HAP-1 (cell line): Measurements from ENCODE around the gene SNAP47.

ENCODE experiments used
- DNase-seq, 2 experiments: peaks; one replicate each; pipeline ENCODE4 v3.0.0-alpha.2; 2016 to 2020; ENCODE audit warnings: low spot score in 2 of 2
- H3K27me3 ChIP-seq: fragments of 250-450 bp; sonication (Bioruptor Pico); 2 replicates; pipeline ENCODE4 v1.5.1; 2020; ENCODE audit warnings: low read depth, mild to moderate bottlenecking, moderate library complexity
- H3K36me3 ChIP-seq: fragments of 250-450 bp; sonication (Bioruptor Pico); replicated peaks from 2 replicates; pipeline ENCODE4 v1.5.1; 2020; ENCODE audit warnings: mild to moderate bottlenecking
- H3K4me1 ChIP-seq: fragments of 250-450 bp; sonication (Bioruptor Pico); 2 replicates; pipeline ENCODE4 v1.5.1; 2020; ENCODE audit warnings: mild to moderate bottlenecking
- H3K4me3 ChIP-seq: fragments of 250-450 bp; sonication (Bioruptor Pico); 2 replicates; pipeline ENCODE4 v1.5.1; 2020; ENCODE audit warnings: mild to moderate bottlenecking, moderate library complexity
- H3K9me3 ChIP-seq: fragments of 250-450 bp; sonication (Bioruptor Pico); 2 replicates; pipeline ENCODE4 v1.5.1; 2020; ENCODE audit warnings: mild to moderate bottlenecking, moderate library complexity
- in situ Hi-C: fragments of 300-500 bp; cut with MboI; formaldehyde crosslinking; loops from 3 replicates; pipeline ENCODE4 v1.14.3; 2020; ENCODE audit warnings: low sequenced_read_pairs, inconsistent platforms, mixed read lengths

The SNAP47 gene

GRCh38 chr1:227762231-227762911 is 27.1 kb downstream of the SNAP47 start:
- H3K9me3 ChIP-seq, result no peaks in the 10 kb centered on the region
- peak; percentile 60 to 91 for DNase-seq
- H3K4me1 ChIP-seq, result 0 out of 2 replicates have a peak, but pooled peaks cover 2% of the 10 kb centered on the region
- no peaks in the 10 kb centered on the region for H3K27me3 ChIP-seq
- peaks cover 27% of the 10 kb centered on the region for H3K36me3 ChIP-seq
- H3K4me3 ChIP-seq, result no peak overlapping the region
- in situ Hi-C loops, result loop anchor here (5.0 kb wide), 1 partner anchor 175 kb away; no protein-coding TSS in a partner anchor

- in situ Hi-C loops, result loop anchor here (5.0 kb wide), 1 partner anchor 174 kb away; no protein-coding TSS in a partner anchor
Measured at GRCh38 chr1:227763246-227764018, 28.2 kb downstream of the SNAP47 start.

GRCh38 chr1:227764019-227764391 is 28.8 kb downstream of the SNAP47 start:
- Histone ChIP-seq H3K9me3 (no peaks in the 10 kb centered on the region), H3K4me1 (0 out of 2 replicates have a peak, but pooled peaks cover 2% of the 10 kb centered on the region), H3K36me3 (peaks cover 35% of the 10 kb centered on the region), H3K27me3 (no peaks in the 10 kb centered on the region), H3K4me3 (no peak overlapping the region)
- in situ Hi-C loops, result loop anchor here (5.0 kb wide), 1 partner anchor 173 kb away; no protein-coding TSS in a partner anchor
- DNase-seq, result no peak

More at GRCh38 chr1:227763246-227764018, 28.2 kb downstream of the SNAP47 start:
- H3K27me3 ChIP-seq, result no peaks in the 10 kb centered on the region
- no peak overlapping the region for H3K4me3 ChIP-seq
- H3K36me3 ChIP-seq, result peaks cover 38% of the 10 kb centered on the region
- 0 out of 2 replicates have a peak, but pooled peaks cover 2% of the 10 kb centered on the region for H3K4me1 ChIP-seq
- H3K9me3 ChIP-seq, result no peaks in the 10 kb centered on the region
- no peak for DNase-seq

GRCh38 chr1:227765261-227766014 is 30.2 kb downstream of the SNAP47 start:
- H3K4me1 ChIP-seq, result 0 out of 2 replicates have a peak, but pooled peaks cover 2% of the 10 kb centered on the region
- H3K27me3 ChIP-seq, result no peaks in the 10 kb centered on the region
- DNase-seq, result no peak
- in situ Hi-C loops, result no loop called here
- peaks cover 27% of the 10 kb centered on the region for H3K36me3 ChIP-seq
- H3K4me3 ChIP-seq, result no peak overlapping the region
- no peaks in the 10 kb centered on the region for H3K9me3 ChIP-seq

- Histone ChIP-seq H3K27me3 (no peaks in the 10 kb centered on the region), H3K4me1 (0 out of 2 replicates have a peak, but pooled peaks cover 2% of the 10 kb centered on the region), H3K4me3 (no peak overlapping the region), H3K36me3 (peaks cover 24% of the 10 kb centered on the region), H3K9me3 (no peaks in the 10 kb centered on the region)
- no peak for DNase-seq
- in situ Hi-C loops, result no loop called here
Measured at GRCh38 chr1:227766015-227766634, 30.9 kb downstream of the SNAP47 start.

GRCh38 chr1:227766653-227767277 is 31.5 kb downstream of the SNAP47 start:
- H3K36me3 ChIP-seq, result peaks cover 24% of the 10 kb centered on the region
- in situ Hi-C loops, result no loop called here
- no peak for DNase-seq
- H3K4me3 ChIP-seq, result no peak overlapping the region
- H3K4me1 ChIP-seq, result 0 out of 2 replicates have a peak, but pooled peaks cover 2% of the 10 kb centered on the region
- no peaks in the 10 kb centered on the region for H3K9me3 ChIP-seq
- H3K27me3 ChIP-seq, result no peaks in the 10 kb centered on the region

GRCh38 chr1:227767401-227768124 is 32.3 kb downstream of the SNAP47 start:
- Histone ChIP-seq H3K27me3 (no peaks in the 10 kb centered on the region), H3K4me1 (0 out of 2 replicates have a peak, but pooled peaks cover 2% of the 10 kb centered on the region), H3K9me3 (no peaks in the 10 kb centered on the region), H3K4me3 (no peak overlapping the region), H3K36me3 (peaks cover 24% of the 10 kb centered on the region)
- in situ Hi-C loops, result no loop called here
- no peak for DNase-seq

- H3K9me3 ChIP-seq, result no peaks in the 10 kb centered on the region
- no peak for DNase-seq
- H3K36me3 ChIP-seq, result peaks cover 24% of the 10 kb centered on the region
- no peaks in the 10 kb centered on the region for H3K27me3 ChIP-seq
- H3K4me3 ChIP-seq, result no peak overlapping the region
- no peaks in the 10 kb centered on the region for H3K4me1 ChIP-seq
- in situ Hi-C loops, result no loop called here
Measured at GRCh38 chr1:227768125-227768439, 32.8 kb downstream of the SNAP47 start.

- no peaks in the 10 kb centered on the region for H3K27me3 ChIP-seq
- H3K4me3 ChIP-seq, result no peak overlapping the region
- no peaks in the 10 kb centered on the region for H3K9me3 ChIP-seq
- DNase-seq, result no peak
- in situ Hi-C loops, result no loop called here
- peaks cover 24% of the 10 kb centered on the region for H3K36me3 ChIP-seq
- H3K4me1 ChIP-seq, result no peaks in the 10 kb centered on the region
Measured at GRCh38 chr1:227768640-227769039, 33.4 kb downstream of the SNAP47 start.

GRCh38 chr1:227769047-227769935 is 34.1 kb downstream of the SNAP47 start:
- no peak overlapping the region for H3K4me3 ChIP-seq
- no peak for DNase-seq
- H3K4me1 ChIP-seq, result no peaks in the 10 kb centered on the region
- no peaks in the 10 kb centered on the region for H3K9me3 ChIP-seq
- in situ Hi-C loops, result no loop called here
- H3K36me3 ChIP-seq, result peaks cover 20% of the 10 kb centered on the region
- H3K27me3 ChIP-seq, result no peaks in the 10 kb centered on the region

GRCh38 chr1:227769936-227770494 is 34.8 kb downstream of the SNAP47 start:
- Histone ChIP-seq H3K4me3 (no peak overlapping the region), H3K4me1 (no peaks in the 10 kb centered on the region), H3K36me3 (peaks cover 20% of the 10 kb centered on the region), H3K9me3 (no peaks in the 10 kb centered on the region), H3K27me3 (no peaks in the 10 kb centered on the region)
- DNase-seq, result no peak
- in situ Hi-C loops, result no loop called here
